Inferior parietal cortex (tissue), 1 donor: ENCODE data around the gene FBXO11.

ENCODE experiments used
- DNase-seq: peaks from one replicate; pipeline ENCODE4 v3.0.0-alpha.2; 2016; ENCODE audit errors: extremely low spot score

Gene FBXO11

GRCh38 chr2:47849368-47849767 lies 56.9 kb downstream of the FBXO11 start:
- DNase-seq, result no peak

GRCh38 chr2:47844162-47844561 lies 62.1 kb downstream of the FBXO11 start:
- no peak for DNase-seq

GRCh38 chr2:47843407-47843806 lies 62.9 kb downstream of the FBXO11 start:
- DNase-seq, result no peak

- DNase-seq, result no peak
These were observed 63.5 kb downstream of the FBXO11 start for GRCh38 chr2:47842846-47843245.

- DNase-seq, result no peak
These were observed 67.6 kb downstream of the FBXO11 start for GRCh38 chr2:47838686-47839085.

- DNase-seq, result no peak
These were observed 68.0 kb downstream of the FBXO11 start for GRCh38 chr2:47838249-47838648.

- no peak for DNase-seq
These were observed 72.8 kb downstream of the FBXO11 start for GRCh38 chr2:47833516-47833968.

GRCh38 chr2:47822518-47822917 lies 83.8 kb downstream of the FBXO11 start:
- no peak for DNase-seq

- no peak for DNase-seq
These were observed 86.5 kb downstream of the FBXO11 start for GRCh38 chr2:47819834-47820233.

GRCh38 chr2:47818777-47819176 lies 87.5 kb downstream of the FBXO11 start:
- no peak for DNase-seq

- no peak for DNase-seq
These were observed 90.5 kb downstream of the FBXO11 start for GRCh38 chr2:47815764-47816163.

- no peak for DNase-seq
These were observed 94.6 kb downstream of the FBXO11 start for GRCh38 chr2:47811668-47812067.

- no peak for DNase-seq
These were observed 95.4 kb downstream of the FBXO11 start for GRCh38 chr2:47810850-47811249.

GRCh38 chr2:47809903-47810302 lies 96.4 kb downstream of the FBXO11 start:
- no peak for DNase-seq

- DNase-seq, result no peak
These were observed 97.7 kb downstream of the FBXO11 start for GRCh38 chr2:47808614-47809013.

GRCh38 chr2:47805850-47806249 lies 100.4 kb downstream of the FBXO11 start:
- DNase-seq, result no peak

- DNase-seq, result no peak
These were observed 102.5 kb downstream of the FBXO11 start for GRCh38 chr2:47803770-47804169.

- no peak for DNase-seq
These were observed 102.9 kb downstream of the FBXO11 start for GRCh38 chr2:47803363-47803762.

GRCh38 chr2:47801118-47801517 lies 105.2 kb downstream of the FBXO11 start:
- no peak for DNase-seq

- no peak for DNase-seq
These were observed 107.2 kb downstream of the FBXO11 start for GRCh38 chr2:47799031-47799609.

- DNase-seq, result no peak
These were observed 107.7 kb downstream of the FBXO11 start for GRCh38 chr2:47798631-47799030.

GRCh38 chr2:47796090-47796697 lies 110.1 kb downstream of the FBXO11 start:
- DNase-seq, result no peak

- DNase-seq, result no peak
These were observed 120.3 kb downstream of the FBXO11 start for GRCh38 chr2:47785986-47786385.

GRCh38 chr2:47784352-47784851 lies 121.9 kb downstream of the FBXO11 start:
- DNase-seq, result no peak
